ENCODE data around the gene MBD2. TPM values are rescaled to one million over a fixed set of nuclear protein-coding genes. Genes with fewer than 3 reads are reported as not detected.
A peak's percentile ranks its signal among the peaks of the same experiment; 100 is the strongest.

MBD2 gene
- total RNA-seq, 2 experiments from 2014 or later = 101 to 102 TPM

DNA sequence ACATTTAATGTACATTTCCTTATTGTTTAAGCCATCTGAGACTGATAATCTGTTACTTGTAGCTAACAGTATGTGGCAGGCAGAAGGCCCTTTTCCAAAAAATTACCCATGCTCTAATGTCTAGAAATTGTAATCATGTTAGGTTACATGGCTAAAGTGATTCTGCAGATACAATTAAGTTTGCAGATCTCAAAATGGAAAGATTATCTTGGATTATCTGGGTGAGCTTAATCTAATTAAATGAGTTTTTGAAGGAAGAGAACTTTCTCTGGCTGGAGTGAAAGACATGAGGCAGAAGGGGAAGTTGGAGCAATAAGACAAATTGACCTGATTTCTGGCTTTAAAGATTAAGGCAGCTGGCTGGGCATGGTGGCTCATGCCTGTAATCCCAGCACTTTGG is 76.3 kb downstream of the MBD2 start:
- peak overlapping the region; percentile 96 for H3K27ac Mint-ChIP-seq
- no peak overlapping the region for H3K4me3 Mint-ChIP-seq
- H3K27me3 Mint-ChIP-seq = peaks cover 1% of the 10 kb centered on the region
- intact Hi-C loops (cut with micrococcal nuclease) = loop anchor here (2.0 to 5.0 kb wide), 3 partner anchors 63 to 139 kb away; no protein-coding TSS in a partner anchor
- ChIA-PET POLR2A (interaction anchor here (1.8 kb wide), 1 partner anchor 122 kb away, joined by 8 read pairs; the partner anchor contains the start of gene POLI), CTCF (interaction anchor here (1.2 to 1.8 kb wide), 3 partner anchors 20 to 123 kb away, joined by 5 to 6 read pairs (median 6); no protein-coding TSS in a partner anchor)
- H3K4me1 Mint-ChIP-seq (ENCODE audit: low read depth) = peaks cover 46% of the 10 kb centered on the region
- H3K36me3 Mint-ChIP-seq (ENCODE audit: low read depth) = peaks cover 24% of the 10 kb centered on the region
- ATAC-seq (no peak), DNase-seq (no peak)
- peaks cover 5% of the 10 kb centered on the region for H3K9me3 Mint-ChIP-seq
- TF ChIP-seq, protein P1, sequence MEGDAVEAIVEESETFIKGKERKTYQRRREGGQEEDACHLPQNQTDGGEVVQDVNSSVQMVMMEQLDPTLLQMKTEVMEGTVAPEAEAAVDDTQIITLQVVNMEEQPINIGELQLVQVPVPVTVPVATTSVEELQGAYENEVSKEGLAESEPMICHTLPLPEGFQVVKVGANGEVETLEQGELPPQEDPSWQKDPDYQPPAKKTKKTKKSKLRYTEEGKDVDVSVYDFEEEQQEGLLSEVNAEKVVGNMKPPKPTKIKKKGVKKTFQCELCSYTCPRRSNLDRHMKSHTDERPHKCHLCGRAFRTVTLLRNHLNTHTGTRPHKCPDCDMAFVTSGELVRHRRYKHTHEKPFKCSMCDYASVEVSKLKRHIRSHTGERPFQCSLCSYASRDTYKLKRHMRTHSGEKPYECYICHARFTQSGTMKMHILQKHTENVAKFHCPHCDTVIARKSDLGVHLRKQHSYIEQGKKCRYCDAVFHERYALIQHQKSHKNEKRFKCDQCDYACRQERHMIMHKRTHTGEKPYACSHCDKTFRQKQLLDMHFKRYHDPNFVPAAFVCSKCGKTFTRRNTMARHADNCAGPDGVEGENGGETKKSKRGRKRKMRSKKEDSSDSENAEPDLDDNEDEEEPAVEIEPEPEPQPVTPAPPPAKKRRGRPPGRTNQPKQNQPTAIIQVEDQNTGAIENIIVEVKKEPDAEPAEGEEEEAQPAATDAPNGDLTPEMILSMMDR (IDR thresholded peaks at IDR 0.05) = no peak

DNA sequence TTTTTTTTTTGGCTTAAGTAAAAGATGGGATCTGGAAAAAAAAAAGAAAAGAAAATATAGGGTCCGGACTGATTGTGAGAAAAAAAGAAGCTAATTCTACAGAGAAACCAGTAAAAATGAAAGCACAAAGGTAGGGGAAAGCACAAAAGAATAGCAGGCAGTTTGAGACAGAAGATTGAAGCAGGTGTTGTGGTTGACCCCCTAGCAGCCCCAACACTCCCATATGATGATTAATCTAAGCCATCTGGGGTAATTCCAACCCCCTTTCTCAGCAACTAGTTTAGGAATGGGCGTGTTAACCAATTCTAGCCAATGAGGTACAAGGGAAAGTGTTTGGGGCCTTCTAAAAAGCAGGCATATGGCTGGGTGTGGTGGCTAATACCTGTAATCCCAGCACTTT is 77.0 kb downstream of the MBD2 start:
- peaks cover 17% of the 10 kb centered on the region for H3K36me3 Mint-ChIP-seq (ENCODE audit: low read depth)
- H3K27ac Mint-ChIP-seq = peak overlapping the region; percentile 96
- H3K27me3 Mint-ChIP-seq = peaks cover 1% of the 10 kb centered on the region
- DNase-seq (peak; percentile 70), ATAC-seq (peak; percentile 67)
- peaks cover 43% of the 10 kb centered on the region for H3K4me1 Mint-ChIP-seq (ENCODE audit: low read depth)
- intact Hi-C loops (cut with micrococcal nuclease) = loop anchor here (2.0 to 5.0 kb wide), 3 partner anchors 27 to 140 kb away; no protein-coding TSS in a partner anchor
- ChIA-PET CTCF (interaction anchor here (1.1 to 1.8 kb wide), 3 partner anchors 20 to 210 kb away, joined by 3 to 6 read pairs (median 5); partner anchors contain the start of genes C18orf54 and STARD6), POLR2A (interaction anchor here (1.8 kb wide), 1 partner anchor 123 kb away, joined by 8 read pairs; the partner anchor contains the start of gene POLI)
- H3K9me3 Mint-ChIP-seq = peaks cover 5% of the 10 kb centered on the region
- H3K4me3 Mint-ChIP-seq = no peak overlapping the region
- TF ChIP-seq, protein P1 (IDR thresholded peaks at IDR 0.05) = no peak

DNA sequence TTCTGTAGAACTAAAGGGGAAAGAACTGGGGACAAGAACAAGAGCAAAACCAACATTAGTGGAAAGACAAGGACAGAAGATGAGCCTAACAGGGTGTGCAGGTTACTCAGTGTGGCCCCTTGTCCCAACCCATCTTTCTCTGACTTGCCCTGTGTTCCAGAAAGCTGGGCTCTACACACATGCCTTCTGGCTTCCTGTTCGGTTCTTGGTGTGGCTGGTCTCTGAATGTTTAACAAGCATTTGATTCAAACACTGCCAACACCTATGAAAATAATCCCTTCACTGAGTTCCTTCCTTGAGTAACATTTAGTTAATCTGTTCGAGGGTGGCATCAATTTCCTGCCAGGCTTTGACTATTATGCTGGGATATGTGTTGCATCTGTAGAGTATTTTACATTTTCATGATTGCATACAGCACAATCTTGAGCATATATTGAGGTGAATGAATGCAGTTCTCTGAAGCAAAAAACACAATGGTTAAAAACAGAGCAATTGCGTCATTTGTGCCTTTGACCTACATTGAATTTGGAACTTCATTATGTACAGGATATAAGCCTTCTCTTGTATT is 83.3 kb downstream of the MBD2 start:
- CTCF ChIA-PET = no interaction called here
- Mint-ChIP-seq H3K9me3 (peaks cover 20% of the 10 kb centered on the region), H3K4me3 (no peak overlapping the region), H3K36me3 (ENCODE audit: low read depth) (peaks cover 10% of the 10 kb centered on the region), H3K4me1 (ENCODE audit: low read depth) (peaks cover 2% of the 10 kb centered on the region), H3K27me3 (peaks cover 1% of the 10 kb centered on the region), H3K27ac (no peak overlapping the region)
- POLR2A ChIA-PET = no interaction called here
- TF ChIP-seq, protein P1 (IDR thresholded peaks at IDR 0.05) = no peak
- no peak for DNase-seq
- intact Hi-C loops (cut with micrococcal nuclease) = no loop called here
- ATAC-seq = no peak

DNA sequence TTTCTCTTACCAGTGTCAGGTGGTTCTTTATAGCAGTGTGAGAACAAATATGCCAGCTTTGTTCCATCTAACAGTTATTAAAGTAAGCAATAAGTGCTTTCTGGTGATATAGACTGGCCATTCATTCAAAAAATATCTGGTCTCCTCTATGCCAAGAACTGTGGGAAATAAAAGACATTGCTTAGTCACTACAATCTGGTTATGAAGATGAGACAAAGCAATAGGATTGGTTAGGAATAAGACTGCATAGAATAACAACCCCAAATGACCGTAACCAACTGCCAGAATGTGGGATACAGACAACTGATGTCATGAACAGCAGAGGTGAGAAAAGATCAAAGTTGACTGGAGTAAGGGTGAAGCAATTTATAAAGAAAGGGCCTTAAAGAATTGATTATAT is 83.8 kb downstream of the MBD2 start:
- peaks cover 2% of the 10 kb centered on the region for H3K4me1 Mint-ChIP-seq (ENCODE audit: low read depth)
- no peak overlapping the region for H3K4me3 Mint-ChIP-seq
- ATAC-seq = no peak
- TF ChIP-seq, protein P1 (IDR thresholded peaks at IDR 0.05) = no peak
- H3K36me3 Mint-ChIP-seq (ENCODE audit: low read depth) = peaks cover 10% of the 10 kb centered on the region
- ChIA-PET POLR2A (no interaction called here), CTCF (no interaction called here)
- H3K27me3 Mint-ChIP-seq = peaks cover 1% of the 10 kb centered on the region
- peaks cover 20% of the 10 kb centered on the region for H3K9me3 Mint-ChIP-seq
- no peak overlapping the region for H3K27ac Mint-ChIP-seq
- no peak for DNase-seq
- intact Hi-C loops (cut with micrococcal nuclease) = no loop called here

DNA sequence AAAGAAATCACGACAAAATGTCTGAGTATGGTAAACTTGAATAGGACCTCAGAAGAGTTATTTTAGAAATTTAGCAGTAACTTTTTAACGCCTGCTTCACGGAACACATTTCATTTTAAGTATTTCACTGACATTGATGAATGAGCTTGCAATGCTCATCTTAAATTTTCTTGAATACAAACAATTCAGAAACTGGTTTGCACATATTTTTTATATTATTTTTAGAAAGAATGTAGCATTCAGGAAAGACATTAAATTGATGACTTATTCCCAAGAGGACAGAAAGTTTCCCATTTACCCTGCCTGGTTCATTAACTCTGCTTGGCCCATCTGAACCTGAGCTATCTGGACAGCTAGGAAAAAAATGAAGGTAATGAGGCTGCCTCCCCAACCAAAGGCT is 89.3 kb downstream of the MBD2 start:
- Mint-ChIP-seq H3K9me3 (peaks cover 15% of the 10 kb centered on the region), H3K36me3 (ENCODE audit: low read depth) (peaks cover 4% of the 10 kb centered on the region), H3K4me1 (ENCODE audit: low read depth) (no peaks in the 10 kb centered on the region), H3K27me3 (peaks cover 1% of the 10 kb centered on the region), H3K27ac (no peak overlapping the region), H3K4me3 (no peak overlapping the region)
- DNase-seq (no peak), ATAC-seq (no peak)
- intact Hi-C loops (cut with micrococcal nuclease) = no loop called here
- TF ChIP-seq, protein P1 (IDR thresholded peaks at IDR 0.05) = no peak
- POLR2A ChIA-PET = interaction anchor here (0.7 kb wide), 1 partner anchor 478 kb away, joined by 3 read pairs; no protein-coding TSS in a partner anchor
- CTCF ChIA-PET = no interaction called here
